T-helper 2 cell treated with Interferon-gamma antibody and Interleukin-4, amounts not matched to agents 5 μg/mL and 100 μg/mL, for 36 hours (primary cell): Measurements from ENCODE around the gene HEATR9.

Experiments used
- DNase-seq: peaks from one replicate; pipeline ENCODE4 v3.0.0; 2021; ENCODE audit warnings: low spot score
- H3K27ac Mint-ChIP-seq: one replicate; pipeline ENCODE4 v1.8.0; 2021; ENCODE audit warnings: mild to moderate bottlenecking, mixed read lengths
- H3K27me3 Mint-ChIP-seq: one replicate; pipeline ENCODE4 v1.8.0; 2021; ENCODE audit warnings: low read depth, mixed read lengths
- H3K36me3 Mint-ChIP-seq: one replicate; pipeline ENCODE4 v1.8.0; 2021; ENCODE audit warnings: low read depth, mixed read lengths
- H3K4me1 Mint-ChIP-seq: one replicate; pipeline ENCODE4 v1.8.0; 2021; ENCODE audit warnings: low read depth, mixed read lengths
- H3K4me3 Mint-ChIP-seq: one replicate; pipeline ENCODE4 v1.8.0; 2022; ENCODE audit warnings: mild to moderate bottlenecking, moderate library complexity, mixed read lengths
- H3K9me3 Mint-ChIP-seq: one replicate; pipeline ENCODE4 v1.8.0; 2021; ENCODE audit warnings: mixed read lengths

HEATR9 gene

DNA sequence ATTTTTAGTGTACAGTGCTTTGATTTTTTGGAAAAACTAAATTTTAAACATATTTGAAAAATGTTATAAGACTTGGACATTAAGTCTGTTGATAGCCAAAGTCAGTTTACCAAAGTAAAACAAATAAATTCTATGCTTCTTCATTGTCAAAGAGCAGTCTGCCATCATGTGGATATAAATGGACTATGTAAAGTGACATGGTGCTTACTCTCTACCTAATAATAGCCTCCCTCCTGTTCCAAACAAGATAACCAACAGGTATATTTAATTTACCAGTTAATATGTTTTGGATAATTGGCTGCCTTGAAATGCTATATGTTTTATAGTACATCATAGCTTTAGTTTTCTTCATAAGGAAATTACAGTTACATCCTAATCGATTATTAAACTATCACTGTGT is 43.5 kb downstream of the HEATR9 start:
- no peak overlapping the region for H3K4me3 Mint-ChIP-seq
- H3K4me1 Mint-ChIP-seq: peaks cover 4% of the 10 kb centered on the region
- peaks cover 64% of the 10 kb centered on the region for H3K36me3 Mint-ChIP-seq
- H3K27ac Mint-ChIP-seq: no peak overlapping the region
- H3K27me3 Mint-ChIP-seq: no peaks in the 10 kb centered on the region
- H3K9me3 Mint-ChIP-seq: no peaks in the 10 kb centered on the region
- DNase-seq: no peak

GRCh38 chr17:35821308-35821707 is 47.4 kb downstream of the HEATR9 start:
- H3K27me3 Mint-ChIP-seq: no peaks in the 10 kb centered on the region
- peaks cover 60% of the 10 kb centered on the region for H3K36me3 Mint-ChIP-seq
- no peak overlapping the region for H3K27ac Mint-ChIP-seq
- no peaks in the 10 kb centered on the region for H3K9me3 Mint-ChIP-seq
- no peak for DNase-seq
- H3K4me3 Mint-ChIP-seq: no peak overlapping the region
- H3K4me1 Mint-ChIP-seq: peaks cover 13% of the 10 kb centered on the region

DNA sequence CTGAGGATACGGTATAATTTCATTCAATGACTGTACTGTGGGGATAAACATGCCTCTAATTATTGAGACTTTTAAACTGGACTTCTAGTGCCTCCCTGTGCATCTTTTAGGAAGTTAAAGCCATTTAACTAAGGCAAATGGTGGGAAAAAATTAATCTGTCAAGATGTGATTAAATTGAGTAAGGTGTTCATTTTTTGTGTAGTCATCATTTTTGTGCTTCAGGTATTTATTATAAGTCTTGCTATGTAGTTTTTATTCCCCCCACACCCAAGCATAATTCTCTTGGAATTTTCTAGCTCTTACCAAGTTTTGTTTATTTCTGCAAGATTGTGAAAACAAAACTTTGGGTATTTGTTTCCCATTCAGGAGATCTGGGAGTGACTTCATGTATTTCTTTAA is 49.2 kb downstream of the HEATR9 start:
- Mint-ChIP-seq H3K9me3 (no peaks in the 10 kb centered on the region), H3K27me3 (no peaks in the 10 kb centered on the region), H3K4me1 (peaks cover 23% of the 10 kb centered on the region), H3K36me3 (peaks cover 56% of the 10 kb centered on the region), H3K27ac (no peak overlapping the region), H3K4me3 (no peak overlapping the region)
- no peak for DNase-seq

DNA sequence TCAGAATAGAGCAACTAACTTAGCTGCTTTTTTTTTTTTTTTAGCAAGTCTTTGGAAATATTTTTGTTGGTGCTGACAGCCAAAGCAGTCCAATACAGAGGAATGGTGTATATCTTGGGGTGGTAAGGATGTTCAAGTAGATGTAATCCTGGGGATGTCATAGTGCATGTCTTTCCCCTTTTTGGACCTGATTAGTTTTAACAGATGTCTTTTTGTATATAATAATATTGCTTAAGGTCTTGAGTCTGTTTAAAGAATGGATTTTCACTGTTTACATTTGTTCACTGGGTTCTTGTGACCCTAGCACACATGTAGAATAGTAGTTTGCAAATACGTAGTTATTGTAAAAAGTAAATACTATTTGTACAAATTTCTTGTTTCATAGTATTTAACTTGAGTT is 51.5 kb downstream of the HEATR9 start:
- no peak overlapping the region for H3K27ac Mint-ChIP-seq
- DNase-seq: no peak
- H3K27me3 Mint-ChIP-seq: no peaks in the 10 kb centered on the region
- H3K4me3 Mint-ChIP-seq: no peak overlapping the region
- H3K36me3 Mint-ChIP-seq: peaks cover 41% of the 10 kb centered on the region
- H3K9me3 Mint-ChIP-seq: no peaks in the 10 kb centered on the region
- peaks cover 31% of the 10 kb centered on the region for H3K4me1 Mint-ChIP-seq

- H3K36me3 Mint-ChIP-seq: peaks cover 44% of the 10 kb centered on the region
- H3K27ac Mint-ChIP-seq: no peak overlapping the region
- no peak for DNase-seq
- H3K27me3 Mint-ChIP-seq: no peaks in the 10 kb centered on the region
- H3K4me1 Mint-ChIP-seq: peaks cover 34% of the 10 kb centered on the region
- H3K4me3 Mint-ChIP-seq: no peak overlapping the region
- no peaks in the 10 kb centered on the region for H3K9me3 Mint-ChIP-seq
These were observed 52.0 kb downstream of the HEATR9 start for GRCh38 chr17:35816723-35817122.

- Mint-ChIP-seq H3K9me3 (no peaks in the 10 kb centered on the region), H3K36me3 (peaks cover 22% of the 10 kb centered on the region), H3K27ac (no peak overlapping the region), H3K4me3 (no peak overlapping the region), H3K4me1 (peaks cover 51% of the 10 kb centered on the region), H3K27me3 (no peaks in the 10 kb centered on the region)
- DNase-seq: no peak
These were observed 56.2 kb downstream of the HEATR9 start for GRCh38 chr17:35812456-35812855.

DNA sequence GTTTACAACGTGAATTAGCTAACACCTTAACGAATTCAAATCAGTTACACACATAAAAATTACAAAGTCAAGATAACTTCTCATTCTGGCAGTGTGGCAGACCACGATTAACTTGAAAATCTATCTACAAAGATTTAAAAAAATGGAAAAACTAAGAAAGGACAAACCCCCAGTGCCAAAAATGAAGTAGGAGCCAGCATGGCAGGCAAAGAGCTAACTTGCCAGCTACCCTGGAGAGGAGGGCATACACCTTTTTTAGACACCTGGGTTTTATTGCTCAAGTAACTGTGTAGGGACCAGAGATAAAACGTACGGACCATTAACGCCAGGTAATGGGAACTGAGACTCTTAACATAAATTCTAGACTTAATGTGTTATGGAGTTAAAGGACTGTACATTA is 56.9 kb downstream of the HEATR9 start:
- no peaks in the 10 kb centered on the region for H3K27me3 Mint-ChIP-seq
- peak overlapping the region; percentile 27 for H3K4me3 Mint-ChIP-seq
- H3K36me3 Mint-ChIP-seq: peaks cover 22% of the 10 kb centered on the region
- H3K27ac Mint-ChIP-seq: no peak overlapping the region
- H3K9me3 Mint-ChIP-seq: no peaks in the 10 kb centered on the region
- DNase-seq: no peak
- H3K4me1 Mint-ChIP-seq: peaks cover 57% of the 10 kb centered on the region

DNA sequence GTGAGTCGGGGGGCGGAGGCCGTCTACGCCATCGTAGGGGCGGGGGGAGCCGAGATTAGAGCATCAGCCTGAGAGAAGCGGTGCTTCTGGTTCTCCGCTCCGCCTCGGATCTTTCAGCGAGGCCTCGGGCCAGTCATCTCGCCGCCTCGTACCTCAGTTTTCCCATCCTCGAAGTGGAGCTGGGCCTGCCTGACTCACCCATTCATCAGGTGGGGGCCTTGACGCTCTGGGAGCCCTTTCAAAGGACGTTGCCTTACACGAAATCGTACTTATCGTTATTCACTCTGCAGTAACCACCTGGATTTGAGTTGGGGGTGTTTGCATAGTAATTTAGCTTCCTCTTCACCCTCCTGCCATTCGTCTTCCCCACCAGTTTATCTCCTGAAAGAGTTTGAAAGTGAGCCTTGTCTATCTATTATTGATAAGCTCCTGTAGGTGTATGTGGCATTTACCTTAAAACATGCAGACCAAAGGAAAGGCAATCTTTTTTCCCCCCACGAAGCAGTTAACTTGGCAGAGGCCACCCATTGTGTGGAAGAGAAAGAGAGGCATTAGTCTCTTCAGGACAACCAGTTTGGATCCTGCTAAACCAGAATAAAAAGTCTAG is 58.7 kb downstream of the HEATR9 start:
- Mint-ChIP-seq H3K27me3 (no peaks in the 10 kb centered on the region), H3K27ac (peak overlapping the region; percentile 93), H3K4me3 (peak overlapping the region; percentile 90), H3K36me3 (peaks cover 8% of the 10 kb centered on the region), H3K4me1 (peaks cover 48% of the 10 kb centered on the region), H3K9me3 (no peaks in the 10 kb centered on the region)
- DNase-seq: no peak

DNA sequence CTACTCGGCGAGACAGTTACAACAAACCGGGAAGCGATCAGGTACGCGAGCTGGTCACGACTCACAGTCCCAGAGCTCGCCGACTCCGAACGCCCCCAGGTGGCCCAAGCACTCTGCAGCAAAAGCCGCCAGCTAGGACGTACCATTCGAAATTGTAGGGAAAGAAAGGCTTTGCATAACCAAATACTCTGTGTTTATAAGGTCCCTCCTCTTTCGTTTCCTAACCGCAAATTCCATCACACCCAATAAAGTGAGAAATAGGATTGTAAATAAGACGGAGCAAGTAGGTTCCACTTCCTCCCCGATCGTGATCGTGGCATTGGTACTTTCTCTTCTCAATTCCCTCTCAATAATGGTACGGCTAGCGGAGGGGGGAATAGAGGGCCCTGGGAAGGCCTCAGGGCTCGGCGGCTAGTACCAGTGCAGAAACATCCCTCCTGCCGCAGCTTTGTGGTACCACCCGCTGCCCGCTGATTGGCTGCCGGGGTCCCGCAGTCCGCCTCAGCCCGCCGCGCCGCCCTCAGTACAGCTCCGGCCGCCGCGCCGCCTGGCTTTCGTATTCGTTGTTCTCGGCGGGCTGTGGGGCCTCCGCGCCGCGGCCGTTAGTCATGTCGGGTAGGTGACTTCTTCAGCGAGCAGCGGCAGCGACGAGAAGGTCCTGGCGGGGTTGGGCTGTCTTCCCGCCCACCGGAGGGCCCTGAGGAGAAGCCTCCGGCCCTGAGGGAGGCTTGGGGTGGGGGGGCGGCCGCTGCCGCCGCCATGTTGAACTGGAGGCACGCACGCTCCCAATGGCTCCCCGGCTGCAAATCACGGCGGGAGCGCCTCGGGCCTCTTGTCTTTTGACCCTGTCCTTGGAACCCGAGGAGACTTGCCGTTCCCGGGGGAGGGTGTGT is 59.5 kb downstream of the HEATR9 start, which contains the start of gene TAF15:
Gene TAF15 (plus strand): TSS at position 523 of the 893 bp plus-strand sequence. CDS start 86 bp downstream, at position 609.
- peak; percentile 96 for DNase-seq
- Mint-ChIP-seq H3K9me3 (no peaks in the 10 kb centered on the region), H3K36me3 (peaks cover 8% of the 10 kb centered on the region), H3K4me3 (peak within 1 kb of the TSS; percentile 90), H3K4me1 (peaks cover 49% of the 10 kb centered on the region), H3K27ac (peak within 1 kb of the TSS; percentile 93), H3K27me3 (no peaks in the 10 kb centered on the region)

DNA sequence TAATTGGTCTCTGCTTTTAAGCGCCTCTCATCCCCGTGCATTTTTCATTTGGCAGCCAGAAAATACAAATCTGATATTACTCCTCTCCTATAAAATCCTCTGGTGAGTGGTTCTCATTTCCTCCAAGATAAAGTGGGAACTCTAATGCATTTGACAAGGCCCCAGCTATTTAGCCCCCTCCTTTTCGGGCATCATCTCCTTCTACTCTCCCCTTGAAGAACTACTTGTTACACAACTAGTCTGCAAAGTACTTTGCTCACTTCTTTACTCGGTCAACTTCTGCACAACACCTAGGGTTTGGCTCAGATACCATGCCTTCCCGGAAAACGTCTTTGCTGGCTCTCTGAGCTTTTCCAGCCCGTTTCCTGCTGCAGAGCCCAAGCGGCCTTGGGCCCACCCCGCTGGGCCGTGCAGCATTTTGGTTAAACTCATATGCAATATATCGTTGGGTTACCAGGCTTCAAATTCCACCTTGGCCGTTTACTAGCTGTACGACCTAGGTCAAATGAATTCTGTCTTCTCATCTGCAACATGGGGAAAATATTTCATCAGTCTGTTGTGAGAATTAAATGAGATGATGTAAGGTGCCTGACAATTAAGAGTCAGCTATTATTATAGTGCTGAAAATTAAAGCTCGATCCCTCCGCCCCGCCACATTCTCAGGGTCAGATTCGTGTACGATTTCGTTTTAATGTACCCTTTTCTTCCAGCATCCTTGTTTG is 60.3 kb downstream of the HEATR9 start:
- Mint-ChIP-seq H3K4me1 (peaks cover 44% of the 10 kb centered on the region), H3K4me3 (peak overlapping the region; percentile 90), H3K27me3 (no peaks in the 10 kb centered on the region), H3K36me3 (peaks cover 4% of the 10 kb centered on the region), H3K9me3 (no peaks in the 10 kb centered on the region), H3K27ac (peak overlapping the region; percentile 93)
- DNase-seq: no peak

- Mint-ChIP-seq H3K4me3 (peak overlapping the region; percentile 90), H3K9me3 (no peaks in the 10 kb centered on the region), H3K27me3 (no peaks in the 10 kb centered on the region), H3K4me1 (peaks cover 40% of the 10 kb centered on the region), H3K36me3 (peaks cover 4% of the 10 kb centered on the region), H3K27ac (peak overlapping the region; percentile 93)
- no peak for DNase-seq
These were observed 61.1 kb downstream of the HEATR9 start for GRCh38 chr17:35807371-35808144.
